H1 (cell line): ENCODE results near the gene MAP3K14. TPM values are rescaled to one million over a fixed set of nuclear protein-coding genes. Genes with fewer than 3 reads are reported as not detected.

Source experiments
- CTCF ChIA-PET: fragments of 300-600 bp; sonication (Branson Sonifier 250); formaldehyde crosslinking; loops from one replicate; lab custom pipeline; 2021; ENCODE audit not compliant: partially characterized antibody; lab: Charles Lee
- POLR2A ChIA-PET: fragments of 300-600 bp; sonication (Branson Sonifier 250); formaldehyde crosslinking; loops from one replicate; lab custom pipeline; 2021; ENCODE audit warnings: inconsistent platforms; ENCODE audit not compliant: partially characterized antibody; lab: Charles Lee
- DNase-seq, 2 experiments: peaks; one replicate each; pipeline versions ENCODE4 v3.0.0 to v3.0.0-alpha.2; 2010 to 2022; ENCODE audit warnings: low spot score in 2 of 2, low read depth in 1 of 2, mixed read lengths in 1 of 2
- FAIRE-seq: peaks from 2 replicates; lab custom pipeline; 2011; peaks lifted over from hg19 to GRCh38; lab: Jason Lieb, UNC
- H2AFZ ChIP-seq: 2 replicates; pipeline ENCODE4 v1.8.1; 2012; ENCODE audit warnings: low read length, inconsistent platforms
- H2AK5ac ChIP-seq: 2 replicates; pipeline ENCODE4 v1.6.1; 2013; ENCODE audit warnings: low read depth, low read length
- H2BK120ac ChIP-seq: replicated peaks from 2 replicates; pipeline ENCODE3; 2013; ENCODE audit warnings: low read depth, low read length, inconsistent platforms
- H2BK12ac ChIP-seq: 2 replicates; pipeline ENCODE4 v1.6.1; 2013; ENCODE audit warnings: low read depth, low read length
- H2BK15ac ChIP-seq: 2 replicates; pipeline ENCODE4 v1.6.1; 2013; ENCODE audit warnings: low read length
- H2BK20ac ChIP-seq: 2 replicates; pipeline ENCODE4 v1.6.1; 2013; ENCODE audit warnings: low read length
- H2BK5ac ChIP-seq: 2 replicates; pipeline ENCODE4 v1.6.1; 2013; ENCODE audit warnings: low read depth, low read length
- H3K14ac ChIP-seq: 2 replicates; pipeline ENCODE4 v1.6.1; 2013; ENCODE audit warnings: inconsistent platforms; ENCODE audit not compliant: insufficient read length
- H3K18ac ChIP-seq: 2 replicates; pipeline ENCODE4 v1.6.1; 2013; ENCODE audit warnings: low read length; ENCODE audit errors: extremely low read depth
- H3K23ac ChIP-seq: 2 replicates; pipeline ENCODE4 v1.6.1; 2013; ENCODE audit warnings: inconsistent platforms; ENCODE audit not compliant: insufficient read length
- H3K23me2 ChIP-seq: 2 replicates; pipeline ENCODE4 v1.6.1; 2013; ENCODE audit warnings: low read depth, low read length
- H3K27ac ChIP-seq: 2 replicates; pipeline ENCODE4 v1.6.1; 2011; ENCODE audit warnings: low read depth, low read length, inconsistent platforms
- H3K27me3 ChIP-seq, 4 experiments: replicated peaks in 1 of 4; 1 replicate in 1 of 4; 2 replicates in 3 of 4; pipeline versions ENCODE4 v1.6.1 to v1.8.1; 2011 to 2013; ENCODE audit warnings: low read length in 3 of 4, mild to moderate bottlenecking in 3 of 4, inconsistent platforms in 2 of 4, mixed read lengths in 2 of 4, moderate library complexity in 1 of 4; ENCODE audit not compliant: control insufficient read depth in 3 of 4, insufficient read depth in 3 of 4; ENCODE audit errors: extremely low read depth in 1 of 4
- H3K36me3 ChIP-seq, 4 experiments: 2 replicates each; pipeline versions ENCODE4 v1.6.1 to v1.8.1; 2011 to 2013; ENCODE audit warnings: mild to moderate bottlenecking in 4 of 4, low read length in 3 of 4, moderate library complexity in 2 of 4, control low read depth in 1 of 4, inconsistent platforms in 1 of 4; ENCODE audit not compliant: insufficient read depth in 4 of 4, control insufficient read depth in 2 of 4
- H3K4ac ChIP-seq: replicated peaks from 2 replicates; pipeline ENCODE3; 2013; ENCODE audit warnings: low read length, low read depth, mixed read lengths, inconsistent platforms; ENCODE audit not compliant: insufficient read length
- H3K4me1 ChIP-seq, 4 experiments: replicated peaks in 1 of 4; 1 replicate in 1 of 4; 2 replicates in 3 of 4; pipeline versions ENCODE4 v1.6.1 to v1.8.1; 2011 to 2013; ENCODE audit warnings: low read length in 3 of 4, inconsistent platforms in 2 of 4, mixed read lengths in 1 of 4; ENCODE audit not compliant: insufficient read depth in 4 of 4, control insufficient read depth in 3 of 4
- H3K4me2 ChIP-seq, 2 experiments: 2 replicates each; pipeline versions ENCODE4 v1.6.1 to v1.8.1; 2011 to 2013; ENCODE audit warnings: low read depth in 2 of 2, low read length in 2 of 2, control low read depth in 1 of 2, inconsistent platforms in 1 of 2, mild to moderate bottlenecking in 1 of 2; ENCODE audit not compliant: insufficient read depth in 1 of 2
- H3K4me3 ChIP-seq, 4 experiments: fragments of 200-600, 300-600 bp in 1 of 4; sonication (generic), shearing (Covaris generic), sonication (Bioruptor Twin) in 1 of 4; 2 replicates each; pipeline versions ENCODE4 v1.5.1 to v1.8.1; 2011 to 2016; ENCODE audit warnings: low read length in 4 of 4, low read depth in 3 of 4, control low read depth in 2 of 4, inconsistent platforms in 2 of 4, mild to moderate bottlenecking in 2 of 4, mixed read lengths in 1 of 4, moderate library complexity in 1 of 4; ENCODE audit not compliant: insufficient read depth in 2 of 4; ENCODE audit errors: extremely low read depth in 1 of 4
- H3K56ac ChIP-seq: replicated peaks from 2 replicates; pipeline ENCODE3; 2013; ENCODE audit warnings: low read depth, mild to moderate bottlenecking, mixed read lengths, low read length, inconsistent platforms; ENCODE audit not compliant: insufficient read length
- H3K79me1 ChIP-seq: 2 replicates; pipeline ENCODE4 v1.6.1; 2013; ENCODE audit warnings: low read depth, low read length, control low read depth
- H3K79me2 ChIP-seq, 2 experiments: 2 replicates each; pipeline versions ENCODE4 v1.6.1 to v1.8.1; 2012 to 2013; ENCODE audit warnings: low read length in 2 of 2, mild to moderate bottlenecking in 2 of 2, inconsistent platforms in 1 of 2; ENCODE audit not compliant: insufficient read depth in 2 of 2, control insufficient read depth in 1 of 2
- H3K9ac ChIP-seq, 4 experiments: replicated peaks in 1 of 4; 1 replicate in 1 of 4; 2 replicates in 3 of 4; pipeline versions ENCODE4 v1.6.1 to v1.8.1; 2011 to 2013; ENCODE audit warnings: low read depth in 3 of 4, low read length in 3 of 4, control low read depth in 2 of 4, mild to moderate bottlenecking in 2 of 4, moderate library complexity in 2 of 4, inconsistent platforms in 1 of 4; ENCODE audit errors: extremely low read depth in 1 of 4
- H3K9me3 ChIP-seq, 2 experiments: 2 replicates each; pipeline versions ENCODE4 v1.6.1 to v1.8.1; 2012 to 2013; ENCODE audit warnings: mild to moderate bottlenecking in 2 of 2, moderate library complexity in 2 of 2, control low read depth in 1 of 2, inconsistent platforms in 1 of 2, low read depth in 1 of 2, low read length in 1 of 2, mixed read lengths in 1 of 2; ENCODE audit not compliant: insufficient read depth in 2 of 2
- H4K20me1 ChIP-seq, 2 experiments: replicated peaks in 1 of 2; 2 replicates each; pipeline versions ENCODE3 to v1.8.1; 2011 to 2013; ENCODE audit warnings: inconsistent platforms in 2 of 2, low read length in 2 of 2, mild to moderate bottlenecking in 1 of 2; ENCODE audit not compliant: insufficient read depth in 2 of 2, control insufficient read depth in 1 of 2
- H4K5ac ChIP-seq: 2 replicates; pipeline ENCODE4 v1.6.1; 2013; ENCODE audit warnings: low read length, low read depth, mixed read lengths, inconsistent platforms; ENCODE audit not compliant: insufficient read length
- H4K8ac ChIP-seq: 2 replicates; pipeline ENCODE4 v1.8.0; 2013; ENCODE audit warnings: mild to moderate bottlenecking, moderate library complexity, low read length, inconsistent platforms; ENCODE audit not compliant: insufficient read depth; ENCODE audit errors: extremely low read depth
- H4K91ac ChIP-seq: replicated peaks from 2 replicates; pipeline ENCODE3; 2013; ENCODE audit warnings: low read length, mixed read lengths, inconsistent platforms; ENCODE audit not compliant: insufficient read length
- CBX8 ChIP-seq: fragments of 300-800, 300-1000 bp; sonication (generic); IDR thresholded peaks from 2 replicates; pipeline ENCODE4 v1.7.1; 2016; ENCODE audit warnings: low read depth, low read length, borderline replicate concordance
- EZH2 ChIP-seq: fragments of 200-600 bp; sonication (generic); IDR thresholded peaks from 2 replicates; pipeline ENCODE4 v1.7.1; 2012; ENCODE audit warnings: low read depth, mild to moderate bottlenecking, moderate library complexity, low read length, inconsistent platforms; ENCODE audit not compliant: severe bottlenecking
- POLR2AphosphoS5 ChIP-seq: IDR thresholded peaks from 2 replicates; pipeline ENCODE4 v1.6.1; 2011; ENCODE audit warnings: low read depth, low read length
- SP4 ChIP-seq: IDR thresholded peaks from 2 replicates; pipeline ENCODE4 v1.6.1; 2012; ENCODE audit warnings: low read length, inconsistent platforms
- WGBS, 2 experiments: shearing (Covaris generic) in 1 of 2; methylation state at CpG; one replicate each; pipeline versions ENCODE4 v1.1.6 to v1.1.7; 2013 to 2015; ENCODE audit warnings: low lambda C conversion rate in 2 of 2, mixed read lengths in 2 of 2, inconsistent platforms in 1 of 2, low coverage in 1 of 2, missing lambda C conversion rate in 1 of 2; ENCODE audit not compliant: insufficient replicate concordance in 2 of 2, insufficient coverage in 1 of 2, insufficient read length in 1 of 2; ENCODE audit errors: extremely low coverage in 1 of 2, missing lambda C conversion rate in 1 of 2; 5-methylcytosine and 5-hydroxymethylcytosine counted together
- polyA plus RNA-seq, 7 experiments: library from polyadenylated mRNA; depleted of rRNA in 3 of 7; stranded (reverse) in 5 of 7; unstranded in 2 of 7; fragments of >200 nt in 5 of 7; fragments of 200-250 nt in 2 of 7; gene quantifications; 1 replicate in 5 of 7; 2 replicates in 1 of 7; 4 replicates in 1 of 7; pipeline versions ENCODE4 v1.2.1 to v1.2.3, GENCODE V29; 2011 to 2013; ENCODE audit warnings: missing spikeins in 2 of 7, mixed read lengths in 2 of 7
- total RNA-seq: library from RNA; stranded (reverse); fragmentation: NEBNext Ultra II Directional; extraction: Animal tissue kit (Norgen Biotek cat#: 25700); gene quantifications from 2 replicates; pipeline ENCODE4 v1.2.1, GENCODE V29; 2021

The MAP3K14 gene
- total and polyA plus RNA-seq, 2 of the 8 experiments (the other 6 are each of a cell fraction or from before 2014, with no cell fraction given), result 5.2 to 6.1 TPM

GRCh38 chr17:45310380-45311324 is 6.2 kb downstream of the MAP3K14 start:
- H4K8ac ChIP-seq, result no peak overlapping the region
- H3K14ac ChIP-seq, result no peak overlapping the region
- no peak overlapping the region for H3K9ac ChIP-seq
- TF ChIP-seq CBX8 (no peak), SP4 (no peak), POLR2AphosphoS5 (no peak), EZH2 (no peak)
- no peak overlapping the region for H3K4me3 ChIP-seq
- no peak overlapping the region for H3K56ac ChIP-seq
- H3K4me2 ChIP-seq, result no peak overlapping the region
- no peak overlapping the region for H2BK5ac ChIP-seq
- WGBS, 2 experiments, result 80% methylated on average over 3 of the region's 3 CpGs; no CpG with 5 or more reads in 1 of the 2 experiments
- peaks cover 3 to 60% of the 10 kb centered on the region in 2 experiments; a peak in 3 of 4 replicates for H3K79me2 ChIP-seq
- no peaks in the 10 kb centered on the region for H3K23me2 ChIP-seq
- ChIA-PET POLR2A (interaction anchor here (0.7 kb wide), 1 partner anchor 31 kb away, joined by 3 read pairs; no protein-coding TSS in a partner anchor), CTCF (interaction anchor here (0.7 to 7.4 kb wide), 14 partner anchors 15 to 1493 kb away, joined by 3 to 47 read pairs (median 4); no protein-coding TSS in a partner anchor)
- H2BK120ac ChIP-seq, result no peak overlapping the region
- H3K23ac ChIP-seq, result no peak overlapping the region
- no peak overlapping the region for H3K4ac ChIP-seq
- H4K91ac ChIP-seq, result no peak overlapping the region
- peaks cover 0 to 3% (median 2%) of the 10 kb centered on the region in 4 experiments for H3K4me1 ChIP-seq
- no peak overlapping the region for H2AFZ ChIP-seq
- no peak overlapping the region for H2BK12ac ChIP-seq
- H3K9me3 ChIP-seq, result no peaks in the 10 kb centered on the region
- no peak overlapping the region for H3K18ac ChIP-seq
- no peaks in the 10 kb centered on the region for H3K36me3 ChIP-seq
- no peak overlapping the region for H4K5ac ChIP-seq
- no peak overlapping the region for H2AK5ac ChIP-seq
- H3K27ac ChIP-seq, result no peak overlapping the region
- no peaks in the 10 kb centered on the region; a peak in 1 of 7 replicates for H3K27me3 ChIP-seq
- FAIRE-seq (no peak), DNase-seq (no peak)
- H4K20me1 ChIP-seq, result peaks cover 1 to 7% of the 10 kb centered on the region in 2 experiments
- H3K79me1 ChIP-seq, result peaks cover 11% of the 10 kb centered on the region; the same call in 1 of the 2 replicates
- H2BK20ac ChIP-seq, result no peak overlapping the region
- no peak overlapping the region for H2BK15ac ChIP-seq
